ENCODE measurements around the gene NRL. TPM values are rescaled to one million over a fixed set of nuclear protein-coding genes. Genes with fewer than 3 reads are reported as not detected.
"Not testable (repeated sequence)": the region's sequence is repeated elsewhere in the genome, so short reads cannot be mapped to it uniquely, and the experiment has no call there.

The NRL gene
- total RNA-seq, 1 donor from 2014 or later = 1.8 TPM

DNA sequence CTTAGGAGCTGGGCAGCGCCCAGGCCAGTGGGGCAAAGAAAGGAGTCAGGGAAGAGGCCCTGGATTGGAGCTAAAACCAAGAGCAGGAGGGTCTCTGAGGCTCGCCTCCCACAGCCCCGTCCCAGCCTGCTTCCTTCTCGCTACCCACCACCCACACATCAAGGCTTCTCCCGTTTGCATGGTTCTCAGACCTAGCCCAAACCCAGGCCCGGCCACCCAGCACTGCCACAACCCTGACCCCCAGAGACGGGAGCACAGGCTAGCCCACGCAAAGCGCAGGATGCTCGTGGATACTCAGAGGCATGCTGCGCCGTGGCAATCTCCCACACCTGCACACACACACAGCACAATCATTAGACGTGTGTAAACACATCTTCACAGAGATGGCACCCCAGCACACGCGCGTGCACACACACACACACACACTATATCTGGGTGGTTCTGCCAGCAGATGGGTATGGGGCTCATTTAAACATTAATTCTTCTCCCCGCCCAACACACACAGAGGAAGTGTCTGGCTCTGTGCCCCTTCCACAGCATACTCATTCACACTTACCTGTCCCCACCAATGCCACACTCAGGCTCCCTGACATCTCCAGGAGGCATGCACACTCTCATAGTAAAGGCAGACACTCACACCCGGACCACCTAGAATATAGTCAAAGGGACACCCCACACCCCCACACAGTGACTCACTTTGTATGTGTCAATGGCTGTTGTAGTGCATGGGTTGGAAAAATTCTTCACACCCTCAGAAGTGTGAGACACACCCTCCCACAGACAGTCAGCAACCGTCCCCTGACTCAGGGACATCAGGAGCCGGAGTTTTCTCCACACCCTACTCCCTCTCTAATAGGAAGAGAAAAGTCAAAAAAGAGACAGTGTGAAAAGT is 61.8 kb downstream of the NRL start:
- Mint-ChIP-seq H3K36me3 (no peaks in the 10 kb centered on the region), H3K27me3 (peaks cover 51% of the 10 kb centered on the region), H3K4me3 (peak overlapping the region; percentile 84), H3K27ac (no peak overlapping the region), H3K9me3 (no peaks in the 10 kb centered on the region), H3K4me1 (ENCODE audit: unreplicated experiment) (peaks cover 13% of the 10 kb centered on the region)
- DNase-seq (ENCODE audit: extremely low spot score, unreplicated experiment) = no peak
- TF ChIP-seq, protein P1, sequence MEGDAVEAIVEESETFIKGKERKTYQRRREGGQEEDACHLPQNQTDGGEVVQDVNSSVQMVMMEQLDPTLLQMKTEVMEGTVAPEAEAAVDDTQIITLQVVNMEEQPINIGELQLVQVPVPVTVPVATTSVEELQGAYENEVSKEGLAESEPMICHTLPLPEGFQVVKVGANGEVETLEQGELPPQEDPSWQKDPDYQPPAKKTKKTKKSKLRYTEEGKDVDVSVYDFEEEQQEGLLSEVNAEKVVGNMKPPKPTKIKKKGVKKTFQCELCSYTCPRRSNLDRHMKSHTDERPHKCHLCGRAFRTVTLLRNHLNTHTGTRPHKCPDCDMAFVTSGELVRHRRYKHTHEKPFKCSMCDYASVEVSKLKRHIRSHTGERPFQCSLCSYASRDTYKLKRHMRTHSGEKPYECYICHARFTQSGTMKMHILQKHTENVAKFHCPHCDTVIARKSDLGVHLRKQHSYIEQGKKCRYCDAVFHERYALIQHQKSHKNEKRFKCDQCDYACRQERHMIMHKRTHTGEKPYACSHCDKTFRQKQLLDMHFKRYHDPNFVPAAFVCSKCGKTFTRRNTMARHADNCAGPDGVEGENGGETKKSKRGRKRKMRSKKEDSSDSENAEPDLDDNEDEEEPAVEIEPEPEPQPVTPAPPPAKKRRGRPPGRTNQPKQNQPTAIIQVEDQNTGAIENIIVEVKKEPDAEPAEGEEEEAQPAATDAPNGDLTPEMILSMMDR (conservative IDR thresholded peaks at IDR 0.05) = no peak

DNA sequence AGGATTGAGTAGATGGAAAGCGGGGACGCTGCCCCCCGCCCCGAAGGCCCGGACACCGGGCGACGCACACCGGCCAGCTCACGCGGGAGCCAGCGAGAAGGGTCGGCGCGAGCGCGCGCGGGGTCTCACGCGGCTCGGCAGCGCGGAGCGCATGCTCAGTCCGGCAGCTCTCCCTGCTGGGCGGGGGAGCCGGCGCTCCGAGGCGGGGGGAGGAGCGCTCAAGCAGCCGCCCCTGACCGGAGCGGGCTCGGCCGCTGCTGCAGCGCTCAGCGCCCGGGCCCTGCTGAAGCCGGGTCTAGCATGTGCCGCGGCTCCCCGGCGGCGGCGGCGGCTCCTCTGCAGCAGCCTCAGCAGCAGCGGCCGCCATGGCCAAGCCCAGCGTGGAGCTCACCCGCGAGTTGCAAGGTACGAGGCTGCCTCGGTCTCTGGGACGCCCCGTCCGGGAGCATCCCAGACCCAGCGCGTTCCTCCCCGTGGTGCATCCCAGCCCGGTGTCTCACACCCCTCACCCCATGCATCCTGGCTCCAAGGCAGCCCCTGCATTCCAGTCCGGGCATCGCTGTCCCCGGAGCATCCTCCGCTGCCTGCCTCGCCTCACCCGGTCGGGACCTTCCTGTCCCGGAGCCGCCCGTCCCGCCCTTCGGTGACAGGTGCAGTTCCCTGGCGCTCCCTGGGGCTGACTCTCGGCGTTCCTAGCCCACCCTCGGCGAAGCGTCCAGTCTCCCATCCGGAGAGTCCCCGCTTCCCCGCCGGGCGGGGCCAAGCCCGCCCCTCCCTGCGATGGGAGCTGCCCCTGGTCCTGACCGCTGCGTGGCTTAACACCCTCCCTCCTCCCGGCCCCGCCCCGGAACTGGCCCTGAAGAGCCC is 62.7 kb downstream of the NRL start, which contains the start of gene CARMIL3:
Gene CARMIL3, plus strand, starts transcription at position 221 of the 867 bp plus-strand sequence. Its CDS starts 145 bp downstream, at position 366.
- Mint-ChIP-seq H3K4me1 (ENCODE audit: unreplicated experiment) (peaks cover 13% of the 10 kb centered on the region), H3K9me3 (no peaks in the 10 kb centered on the region), H3K36me3 (no peaks in the 10 kb centered on the region), H3K27me3 (peaks cover 53% of the 10 kb centered on the region), H3K27ac (peak within 1 kb of the TSS; percentile 44), H3K4me3 (peak within 1 kb of the TSS; percentile 89)
- DNase-seq (ENCODE audit: extremely low spot score, unreplicated experiment) = peak; percentile 79
- TF ChIP-seq, protein P1 (conservative IDR thresholded peaks at IDR 0.05) = no peak

DNA sequence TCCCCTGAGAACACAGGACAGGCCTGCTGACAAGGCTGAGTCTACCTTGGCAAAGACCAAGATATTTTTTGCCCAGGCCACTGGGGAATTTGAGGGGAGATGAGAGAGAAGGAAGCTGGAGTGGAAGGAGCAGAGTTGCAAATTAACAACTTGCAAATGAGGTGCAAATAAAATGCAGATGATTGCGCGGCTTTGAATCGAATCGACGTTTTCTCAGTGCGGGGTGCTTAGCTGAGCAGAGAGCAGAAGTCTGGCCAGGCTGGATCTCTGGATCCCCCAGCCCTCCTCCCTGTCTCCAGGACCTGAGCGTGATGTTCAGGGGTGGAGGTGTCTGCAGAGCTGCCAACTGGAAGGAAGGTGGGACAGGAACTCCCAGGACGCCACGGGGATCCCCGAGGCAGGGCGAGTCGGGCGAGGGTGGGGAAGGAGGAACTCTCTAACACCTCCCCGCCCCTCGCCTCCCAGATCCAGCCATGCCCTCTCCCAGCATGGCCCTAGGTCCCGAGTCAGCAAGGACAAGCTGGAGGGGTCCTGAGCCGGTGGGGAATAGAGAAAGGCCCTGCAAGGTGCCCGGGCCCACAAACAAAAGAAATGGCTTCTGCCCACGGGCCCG is 63.5 kb downstream of the NRL start:
- peak; percentile 70 for DNase-seq (ENCODE audit: extremely low spot score, unreplicated experiment)
- Mint-ChIP-seq H3K9me3 (no peaks in the 10 kb centered on the region), H3K36me3 (no peaks in the 10 kb centered on the region), H3K27me3 (peaks cover 53% of the 10 kb centered on the region), H3K4me1 (ENCODE audit: unreplicated experiment) (peaks cover 13% of the 10 kb centered on the region), H3K4me3 (peak overlapping the region; percentile 89), H3K27ac (peak overlapping the region; percentile 44)
- TF ChIP-seq, protein P1 (conservative IDR thresholded peaks at IDR 0.05) = no peak

DNA sequence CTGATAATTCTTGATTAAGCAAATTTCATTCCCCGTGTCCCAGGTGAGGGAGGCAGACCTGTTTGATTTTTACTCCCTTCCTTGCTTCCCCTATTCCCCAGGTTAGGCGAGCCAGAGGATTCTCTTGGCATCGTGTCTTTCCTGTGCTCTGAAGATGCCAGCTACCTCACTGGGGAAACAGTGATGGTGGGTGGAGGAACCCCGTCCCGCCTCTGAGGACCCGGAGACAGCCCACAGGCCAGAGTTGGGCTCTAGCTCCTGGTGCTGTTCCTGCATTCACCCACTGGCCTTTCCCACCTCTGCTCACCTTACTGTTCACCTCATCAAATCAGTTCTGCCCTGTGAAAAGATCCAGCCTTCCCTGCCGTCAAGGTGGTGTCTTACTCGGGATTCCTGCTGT is 64.0 kb downstream of the NRL start:
- H3K36me3 Mint-ChIP-seq; DNase-seq (ENCODE audit: extremely low spot score, unreplicated experiment); H3K9me3 Mint-ChIP-seq: not testable (repeated sequence)
- H3K27ac Mint-ChIP-seq = peak overlapping the region; percentile 44
- H3K27me3 Mint-ChIP-seq = peaks cover 56% of the 10 kb centered on the region
- peak overlapping the region; percentile 89 for H3K4me3 Mint-ChIP-seq
- peaks cover 13% of the 10 kb centered on the region for H3K4me1 Mint-ChIP-seq (ENCODE audit: unreplicated experiment)

DNA sequence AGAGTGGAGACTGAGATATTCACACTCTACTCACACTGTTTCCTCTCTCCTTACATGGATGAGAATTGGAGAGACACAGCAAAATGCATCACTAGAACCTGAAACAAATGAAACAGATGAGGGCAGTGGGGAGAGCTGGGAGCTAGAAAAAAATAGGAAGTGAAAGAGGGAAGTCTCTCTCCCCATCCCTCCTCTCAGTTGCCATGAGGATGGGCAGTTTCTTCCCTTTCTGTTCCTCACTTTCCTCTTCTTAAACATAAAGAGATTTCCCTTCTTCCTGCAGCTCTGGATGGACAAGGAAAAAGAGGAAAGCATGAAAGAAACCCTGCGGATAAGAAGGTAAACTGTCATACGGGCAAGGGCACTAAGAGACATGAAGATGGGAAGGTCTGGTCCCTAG is 65.7 kb downstream of the NRL start:
- not testable (repeated sequence) for H3K36me3 Mint-ChIP-seq; H3K9me3 Mint-ChIP-seq; DNase-seq (ENCODE audit: extremely low spot score, unreplicated experiment); H3K27ac Mint-ChIP-seq; H3K4me3 Mint-ChIP-seq
- Mint-ChIP-seq H3K4me1 (ENCODE audit: unreplicated experiment) (peaks cover 13% of the 10 kb centered on the region), H3K27me3 (peaks cover 57% of the 10 kb centered on the region)

DNA sequence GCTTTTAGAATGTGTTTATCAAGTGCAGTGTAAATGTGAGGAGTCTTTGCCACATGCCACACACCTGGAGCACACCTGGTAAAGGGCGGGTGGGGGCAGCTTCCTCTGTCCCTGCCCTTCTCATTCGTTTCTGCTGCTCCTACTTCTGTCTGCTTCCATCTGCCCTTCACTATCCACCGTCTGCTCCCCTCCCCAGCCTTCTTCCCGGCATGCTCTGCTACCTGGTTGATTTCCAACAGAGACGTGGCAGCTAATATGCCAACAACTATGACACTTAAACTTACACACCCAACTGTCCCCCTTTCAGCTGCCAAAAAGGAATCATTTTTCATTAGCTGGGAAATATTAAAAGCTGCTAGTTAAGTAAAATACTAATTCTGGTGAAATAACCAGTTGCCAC is 72.0 kb downstream of the NRL start:
- H3K9me3 Mint-ChIP-seq = no peaks in the 10 kb centered on the region
- no peak for DNase-seq (ENCODE audit: extremely low spot score, unreplicated experiment)
- H3K27ac Mint-ChIP-seq = no peak overlapping the region
- H3K36me3 Mint-ChIP-seq = no peaks in the 10 kb centered on the region
- H3K27me3 Mint-ChIP-seq = peaks cover 10% of the 10 kb centered on the region
- TF ChIP-seq, protein P1 (conservative IDR thresholded peaks at IDR 0.05) = no peak
- H3K4me3 Mint-ChIP-seq = no peak overlapping the region
- no peaks in the 10 kb centered on the region for H3K4me1 Mint-ChIP-seq (ENCODE audit: unreplicated experiment)
